ENCODE results near the gene AARS2.

DNA sequence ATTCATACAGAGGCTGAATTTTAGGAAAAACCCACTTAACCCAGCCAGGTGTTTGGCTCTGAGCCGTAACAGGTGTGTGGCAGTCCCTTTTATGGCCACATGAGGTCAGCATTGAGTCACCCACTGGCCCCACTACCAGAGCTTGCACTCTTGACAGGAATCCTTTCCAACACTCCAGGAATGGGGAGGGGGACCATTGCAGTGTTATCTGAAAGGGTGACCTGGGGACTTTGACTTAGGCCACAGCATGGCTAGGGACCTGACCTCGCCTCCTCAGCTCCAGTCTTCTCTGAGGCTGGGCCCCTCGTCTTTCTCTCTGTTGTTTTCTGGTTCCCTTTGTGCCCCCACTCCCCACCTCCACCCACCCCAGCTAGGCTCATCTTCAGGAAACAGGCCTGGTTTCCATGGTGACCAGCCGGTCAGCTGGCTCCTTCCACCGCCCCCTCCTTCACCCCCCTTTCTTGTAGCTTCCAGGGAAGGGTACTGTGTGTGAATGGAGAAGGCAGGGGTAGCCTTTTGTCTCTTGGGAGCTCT is 45.0 kb downstream of the AARS2 start:
- TF ChIP-seq, protein P1, sequence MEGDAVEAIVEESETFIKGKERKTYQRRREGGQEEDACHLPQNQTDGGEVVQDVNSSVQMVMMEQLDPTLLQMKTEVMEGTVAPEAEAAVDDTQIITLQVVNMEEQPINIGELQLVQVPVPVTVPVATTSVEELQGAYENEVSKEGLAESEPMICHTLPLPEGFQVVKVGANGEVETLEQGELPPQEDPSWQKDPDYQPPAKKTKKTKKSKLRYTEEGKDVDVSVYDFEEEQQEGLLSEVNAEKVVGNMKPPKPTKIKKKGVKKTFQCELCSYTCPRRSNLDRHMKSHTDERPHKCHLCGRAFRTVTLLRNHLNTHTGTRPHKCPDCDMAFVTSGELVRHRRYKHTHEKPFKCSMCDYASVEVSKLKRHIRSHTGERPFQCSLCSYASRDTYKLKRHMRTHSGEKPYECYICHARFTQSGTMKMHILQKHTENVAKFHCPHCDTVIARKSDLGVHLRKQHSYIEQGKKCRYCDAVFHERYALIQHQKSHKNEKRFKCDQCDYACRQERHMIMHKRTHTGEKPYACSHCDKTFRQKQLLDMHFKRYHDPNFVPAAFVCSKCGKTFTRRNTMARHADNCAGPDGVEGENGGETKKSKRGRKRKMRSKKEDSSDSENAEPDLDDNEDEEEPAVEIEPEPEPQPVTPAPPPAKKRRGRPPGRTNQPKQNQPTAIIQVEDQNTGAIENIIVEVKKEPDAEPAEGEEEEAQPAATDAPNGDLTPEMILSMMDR (IDR thresholded peaks at IDR 0.05), result peak; percentile 28 to 92
- TF ChIP-seq POLR2AphosphoS5 (IDR thresholded peaks at IDR 0.05), result no peak
